Measurements from ENCODE around the gene FCN1.

- TF ChIP-seq CTCF (IDR thresholded peaks at IDR 0.05) (no peak), POLR2A (IDR thresholded peaks at IDR 0.05) (no peak)
Measured at GRCh38 chr9:134944351-134944802, 26.7 kb upstream of the FCN1 start.

All from right lobe of liver (tissue), 4 donors.